DOHH2 (cell line): ENCODE results near the gene COL7A1.

Experiments used
- H3F3A ChIP-seq: fragments of 200-600 bp; sonication (generic), shearing (Covaris generic); 2 replicates; pipeline ENCODE4 v1.6.0; 2016; ENCODE audit warnings: antibody characterized with exemption, mild to moderate bottlenecking; ENCODE audit not compliant: control insufficient read depth, insufficient read depth
- H3K27ac ChIP-seq: fragments of 200-600 bp; sonication (generic); 2 replicates; pipeline ENCODE4 v1.5.1; 2014; ENCODE audit warnings: low read depth, mild to moderate bottlenecking, low read length, moderate library complexity
- H3K27me3 ChIP-seq: fragments of 200-600 bp; sonication (generic); 2 replicates; pipeline ENCODE4 v1.6.1; 2014; ENCODE audit warnings: mild to moderate bottlenecking, low read length, mixed read lengths; ENCODE audit not compliant: control insufficient read depth
- H3K36me3 ChIP-seq: fragments of 200-600 bp; sonication (generic); 2 replicates; pipeline ENCODE4 v1.6.1; 2014; ENCODE audit warnings: mild to moderate bottlenecking, low read length, moderate library complexity, mixed read lengths; ENCODE audit not compliant: control insufficient read depth
- H3K4me1 ChIP-seq: fragments of 200-600 bp; sonication (generic); 2 replicates; pipeline ENCODE4 v1.6.1; 2014; ENCODE audit warnings: mild to moderate bottlenecking, low read length, mixed read lengths; ENCODE audit not compliant: control insufficient read depth
- H3K4me2 ChIP-seq: fragments of 200-600 bp; sonication (generic); 2 replicates; pipeline ENCODE4 v1.6.0; 2014; ENCODE audit warnings: mild to moderate bottlenecking, low read length, moderate library complexity
- H3K4me3 ChIP-seq: fragments of 200-600 bp; sonication (generic); 2 replicates; pipeline ENCODE4 v1.5.1; 2014; ENCODE audit warnings: mild to moderate bottlenecking, low read length, mixed read lengths
- H3K79me2 ChIP-seq: fragments of 200-600 bp; sonication (generic); 2 replicates; pipeline ENCODE4 v1.6.1; 2014; ENCODE audit warnings: mild to moderate bottlenecking, low read length, mixed read lengths; ENCODE audit not compliant: control insufficient read depth
- H3K9me2 ChIP-seq: fragments of 200-600 bp; sonication (generic); replicated peaks from 2 replicates; pipeline ENCODE4 v1.6.1; 2014; ENCODE audit warnings: mild to moderate bottlenecking, low read length, mixed read lengths; ENCODE audit not compliant: control insufficient read depth
- H3K9me3 ChIP-seq: fragments of 200-600 bp; sonication (generic); 2 replicates; pipeline ENCODE4 v1.6.1; 2014; ENCODE audit warnings: antibody characterized with exemption, low read length, mixed read lengths; ENCODE audit not compliant: control insufficient read depth, insufficient read depth
- H4K20me1 ChIP-seq: fragments of 200-600 bp; sonication (generic); 2 replicates; pipeline ENCODE4 v1.6.0; 2014; ENCODE audit warnings: low read depth, mild to moderate bottlenecking, antibody characterized with exemption, low read length, moderate library complexity; ENCODE audit not compliant: control insufficient read depth, insufficient read depth
- EZH2phosphoT487 ChIP-seq: fragments of 200-600 bp; sonication (generic); IDR thresholded peaks from 2 replicates; pipeline ENCODE4 v1.6.1; 2017; ENCODE audit warnings: borderline replicate concordance, mild to moderate bottlenecking, antibody characterized with exemption, low read length, moderate library complexity, mixed read lengths
- TF ChIP-seq, protein P1 (sequence below): fragments of 200-600 bp; sonication (generic); IDR thresholded peaks from one replicate; pipeline ENCODE4 v1.5.1; 2014; ENCODE audit warnings: antibody characterized with exemption, mild to moderate bottlenecking, low read depth, low read length; ENCODE audit not compliant: poor library complexity, severe bottlenecking

Gene COL7A1

DNA sequence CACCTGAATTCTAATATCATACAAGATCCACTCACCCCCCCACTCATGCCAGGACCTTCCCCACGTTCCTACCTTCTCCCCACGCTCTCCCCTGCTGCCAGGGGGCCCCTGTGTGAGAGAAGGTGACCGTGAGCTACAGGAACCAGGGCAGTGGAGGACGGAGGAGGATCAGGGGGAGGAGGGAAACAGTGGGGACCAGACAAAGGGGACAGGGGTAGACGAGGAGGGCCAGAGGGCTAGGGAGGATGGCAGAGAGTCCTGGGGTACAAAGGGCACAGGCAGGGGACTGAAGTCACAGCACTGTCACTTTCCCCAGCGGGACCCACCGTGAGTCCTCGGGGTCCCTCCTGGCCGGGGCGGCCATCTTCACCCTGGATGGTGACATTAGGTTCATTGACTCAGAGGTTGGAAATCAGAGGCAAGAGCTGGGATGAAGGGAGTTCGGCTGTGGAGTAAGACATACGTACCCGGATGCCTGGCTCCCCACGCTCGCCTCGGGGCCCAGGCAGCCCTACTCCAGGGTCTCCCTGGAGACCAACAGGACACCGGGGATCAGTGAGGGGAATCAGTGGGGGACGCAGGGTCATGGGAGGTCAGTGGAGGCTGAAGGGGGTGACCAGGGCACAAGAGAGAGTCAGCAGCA lies 25.2 kb downstream of the COL7A1 start:
- no peaks in the 10 kb centered on the region for H3K79me2 ChIP-seq
- H3K4me1 ChIP-seq, result no peaks in the 10 kb centered on the region
- no peaks in the 10 kb centered on the region for H3K9me2 ChIP-seq
- H3K9me3 ChIP-seq, result no peaks in the 10 kb centered on the region
- TF ChIP-seq, protein P1, sequence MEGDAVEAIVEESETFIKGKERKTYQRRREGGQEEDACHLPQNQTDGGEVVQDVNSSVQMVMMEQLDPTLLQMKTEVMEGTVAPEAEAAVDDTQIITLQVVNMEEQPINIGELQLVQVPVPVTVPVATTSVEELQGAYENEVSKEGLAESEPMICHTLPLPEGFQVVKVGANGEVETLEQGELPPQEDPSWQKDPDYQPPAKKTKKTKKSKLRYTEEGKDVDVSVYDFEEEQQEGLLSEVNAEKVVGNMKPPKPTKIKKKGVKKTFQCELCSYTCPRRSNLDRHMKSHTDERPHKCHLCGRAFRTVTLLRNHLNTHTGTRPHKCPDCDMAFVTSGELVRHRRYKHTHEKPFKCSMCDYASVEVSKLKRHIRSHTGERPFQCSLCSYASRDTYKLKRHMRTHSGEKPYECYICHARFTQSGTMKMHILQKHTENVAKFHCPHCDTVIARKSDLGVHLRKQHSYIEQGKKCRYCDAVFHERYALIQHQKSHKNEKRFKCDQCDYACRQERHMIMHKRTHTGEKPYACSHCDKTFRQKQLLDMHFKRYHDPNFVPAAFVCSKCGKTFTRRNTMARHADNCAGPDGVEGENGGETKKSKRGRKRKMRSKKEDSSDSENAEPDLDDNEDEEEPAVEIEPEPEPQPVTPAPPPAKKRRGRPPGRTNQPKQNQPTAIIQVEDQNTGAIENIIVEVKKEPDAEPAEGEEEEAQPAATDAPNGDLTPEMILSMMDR, result no peak
- no peak for TF ChIP-seq EZH2phosphoT487
- H3K4me3 ChIP-seq, result no peak overlapping the region
- H3K4me2 ChIP-seq, result no peak overlapping the region
- H3K27me3 ChIP-seq, result no peaks in the 10 kb centered on the region
- no peak overlapping the region for H3K27ac ChIP-seq
- no peaks in the 10 kb centered on the region for H3F3A ChIP-seq
- H4K20me1 ChIP-seq, result no peaks in the 10 kb centered on the region
- H3K36me3 ChIP-seq, result no peaks in the 10 kb centered on the region

DNA sequence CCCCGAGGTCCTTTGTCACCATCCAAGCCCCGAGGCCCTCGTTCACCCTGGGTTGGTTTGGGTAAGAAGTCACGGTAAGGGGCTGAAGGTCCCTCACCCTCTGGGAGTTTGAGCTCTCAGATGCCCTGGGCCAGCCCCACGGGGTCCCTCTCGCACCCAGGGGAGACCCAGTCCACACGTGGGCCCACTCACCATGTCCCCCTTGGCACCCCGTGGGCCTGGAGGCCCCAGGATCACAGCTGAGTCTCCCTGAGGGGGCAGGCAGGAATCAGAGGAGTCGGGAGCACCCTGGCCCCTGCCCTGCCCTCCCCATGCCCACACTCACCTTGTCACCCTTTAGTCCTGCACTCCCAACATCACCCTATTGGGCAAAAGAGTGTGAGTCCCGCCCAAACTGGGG lies 25.7 kb downstream of the COL7A1 start:
- H3K9me2 ChIP-seq, result no peaks in the 10 kb centered on the region
- H3K79me2 ChIP-seq, result no peaks in the 10 kb centered on the region
- H4K20me1 ChIP-seq, result no peaks in the 10 kb centered on the region
- H3K4me3 ChIP-seq, result no peak overlapping the region
- no peaks in the 10 kb centered on the region for H3F3A ChIP-seq
- no peaks in the 10 kb centered on the region for H3K36me3 ChIP-seq
- H3K27ac ChIP-seq, result no peak overlapping the region
- H3K4me2 ChIP-seq, result no peak overlapping the region
- no peaks in the 10 kb centered on the region for H3K9me3 ChIP-seq
- H3K4me1 ChIP-seq, result no peaks in the 10 kb centered on the region
- TF ChIP-seq EZH2phosphoT487, result no peak
- H3K27me3 ChIP-seq, result no peaks in the 10 kb centered on the region

DNA sequence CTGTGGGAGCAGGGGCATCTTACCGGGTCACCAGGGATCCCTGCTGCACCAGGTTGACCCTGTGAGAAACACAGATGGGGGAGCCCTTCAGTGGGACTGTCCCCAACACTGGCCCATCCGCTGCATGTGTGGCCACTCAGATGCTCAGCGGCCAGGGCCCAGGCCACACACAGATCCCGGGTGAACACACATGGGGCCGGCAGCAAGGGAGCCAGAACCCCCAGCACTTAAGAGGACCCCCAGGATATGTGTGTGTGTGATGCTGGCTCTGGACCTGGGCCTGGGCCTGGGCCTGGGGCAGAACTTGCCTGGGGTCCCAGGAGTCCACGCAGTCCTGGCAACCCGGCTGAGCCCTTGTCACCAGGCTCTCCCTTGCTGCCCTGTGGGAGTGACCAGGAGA lies 26.7 kb downstream of the COL7A1 start:
- Histone ChIP-seq H3F3A (no peaks in the 10 kb centered on the region), H3K9me3 (no peaks in the 10 kb centered on the region), H3K4me2 (no peak overlapping the region), H3K4me1 (no peaks in the 10 kb centered on the region), H3K36me3 (no peaks in the 10 kb centered on the region), H4K20me1 (no peaks in the 10 kb centered on the region), H3K4me3 (no peak overlapping the region), H3K79me2 (no peaks in the 10 kb centered on the region), H3K9me2 (no peaks in the 10 kb centered on the region), H3K27ac (no peak overlapping the region), H3K27me3 (no peaks in the 10 kb centered on the region)
- TF ChIP-seq EZH2phosphoT487, result no peak
- TF ChIP-seq, protein P1, result no peak

DNA sequence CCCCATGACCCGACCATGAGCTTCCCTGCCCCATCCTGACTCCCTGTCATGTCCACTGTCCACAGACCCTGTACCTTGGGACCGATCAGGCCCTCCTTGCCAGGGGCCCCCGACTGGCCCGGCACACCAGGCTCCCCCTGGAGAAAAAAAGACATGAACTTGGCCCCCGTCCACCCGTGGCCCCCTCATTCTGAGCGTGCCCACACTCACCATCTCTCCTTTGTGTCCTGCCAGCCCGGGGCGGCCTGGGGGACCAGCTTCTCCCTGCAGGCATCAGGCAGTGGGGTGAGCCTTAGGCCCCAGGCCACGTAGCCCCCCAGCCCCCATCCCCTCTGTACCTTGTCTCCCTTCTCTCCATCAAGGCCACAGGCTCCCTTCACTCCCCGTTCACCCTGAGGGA lies 27.6 kb downstream of the COL7A1 start:
- no peaks in the 10 kb centered on the region for H3K4me1 ChIP-seq
- TF ChIP-seq EZH2phosphoT487, result no peak
- TF ChIP-seq, protein P1, result no peak
- no peak overlapping the region for H3K27ac ChIP-seq
- H3K9me3 ChIP-seq, result no peaks in the 10 kb centered on the region
- H3K4me3 ChIP-seq, result no peak overlapping the region
- no peaks in the 10 kb centered on the region for H3K79me2 ChIP-seq
- no peaks in the 10 kb centered on the region for H3K27me3 ChIP-seq
- H3F3A ChIP-seq, result no peaks in the 10 kb centered on the region
- no peaks in the 10 kb centered on the region for H4K20me1 ChIP-seq
- H3K4me2 ChIP-seq, result no peak overlapping the region
- no peaks in the 10 kb centered on the region for H3K9me2 ChIP-seq
- no peaks in the 10 kb centered on the region for H3K36me3 ChIP-seq
